GM20431 (cell line): ENCODE measurements around the gene GPR176.

Experiments
- in situ Hi-C: fragments of 300-500 bp; cut with MseI, MboI; formaldehyde crosslinking; loops from one replicate; pipeline ENCODE4 v1.15.0; 2020; ENCODE audit warnings: low sequenced_read_pairs; ENCODE audit not compliant: unreplicated experiment

The GPR176 gene, protein sequence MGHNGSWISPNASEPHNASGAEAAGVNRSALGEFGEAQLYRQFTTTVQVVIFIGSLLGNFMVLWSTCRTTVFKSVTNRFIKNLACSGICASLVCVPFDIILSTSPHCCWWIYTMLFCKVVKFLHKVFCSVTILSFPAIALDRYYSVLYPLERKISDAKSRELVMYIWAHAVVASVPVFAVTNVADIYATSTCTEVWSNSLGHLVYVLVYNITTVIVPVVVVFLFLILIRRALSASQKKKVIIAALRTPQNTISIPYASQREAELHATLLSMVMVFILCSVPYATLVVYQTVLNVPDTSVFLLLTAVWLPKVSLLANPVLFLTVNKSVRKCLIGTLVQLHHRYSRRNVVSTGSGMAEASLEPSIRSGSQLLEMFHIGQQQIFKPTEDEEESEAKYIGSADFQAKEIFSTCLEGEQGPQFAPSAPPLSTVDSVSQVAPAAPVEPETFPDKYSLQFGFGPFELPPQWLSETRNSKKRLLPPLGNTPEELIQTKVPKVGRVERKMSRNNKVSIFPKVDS

DNA sequence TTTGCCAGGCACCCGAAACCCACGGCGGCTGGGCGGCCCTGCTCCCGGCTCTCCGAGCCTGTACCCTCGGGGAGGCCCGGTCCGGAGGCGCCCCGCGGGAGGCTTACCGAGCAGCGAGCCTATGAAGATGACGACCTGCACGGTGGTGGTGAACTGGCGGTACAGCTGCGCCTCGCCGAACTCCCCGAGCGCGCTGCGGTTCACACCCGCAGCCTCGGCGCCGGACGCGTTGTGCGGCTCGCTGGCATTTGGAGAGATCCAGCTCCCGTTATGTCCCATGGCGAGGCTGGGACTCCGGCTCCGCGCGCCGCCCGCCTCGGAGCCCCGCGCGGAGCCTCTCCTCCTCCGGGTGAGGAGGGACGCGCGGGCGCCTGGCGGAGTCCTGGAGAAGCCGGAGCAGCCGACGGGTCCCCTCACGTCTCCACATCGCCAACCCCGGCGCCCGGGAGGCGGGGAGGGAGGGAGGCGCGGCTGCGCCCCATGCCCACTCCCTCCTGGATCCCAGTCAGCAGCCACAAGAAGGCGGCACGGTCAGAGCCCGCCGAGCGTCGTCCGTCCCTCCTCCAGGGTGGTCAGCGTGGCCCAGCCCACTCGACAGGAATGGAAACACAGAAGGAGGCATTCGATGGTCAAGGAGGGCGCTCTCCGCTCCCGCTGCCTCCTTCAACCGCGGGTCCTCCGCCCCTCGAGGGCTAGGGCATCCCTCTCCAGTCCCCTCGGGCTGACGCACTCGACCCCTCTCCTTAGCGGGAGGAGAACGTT lies at the start of gene GPR176:
TSS of gene GPR176 (minus strand) at position 519 of the 762 bp plus-strand sequence. CDS start at position 279, 240 bp downstream.
- in situ Hi-C loops, result no loop called here

DNA sequence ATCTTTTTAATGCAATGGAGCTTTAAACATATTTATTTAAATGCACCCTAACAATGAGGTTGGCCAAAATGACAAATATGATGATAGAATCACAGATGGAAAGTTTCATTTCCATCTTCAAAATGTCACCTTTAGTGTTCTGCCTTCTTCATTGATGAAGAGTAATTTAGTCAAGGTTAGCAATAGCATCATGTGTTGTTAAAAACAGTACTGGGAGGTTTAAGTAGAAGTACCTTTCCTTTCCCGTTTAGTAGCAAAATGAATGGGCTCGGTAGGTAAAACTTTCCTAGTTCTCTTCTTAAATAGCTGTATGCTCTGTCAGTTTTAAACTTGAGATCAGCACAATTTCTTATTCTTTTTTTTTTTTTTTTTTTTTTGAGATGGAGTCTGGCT lies 48.9 kb upstream of the GPR176 start:
- in situ Hi-C loops, result no loop called here

DNA sequence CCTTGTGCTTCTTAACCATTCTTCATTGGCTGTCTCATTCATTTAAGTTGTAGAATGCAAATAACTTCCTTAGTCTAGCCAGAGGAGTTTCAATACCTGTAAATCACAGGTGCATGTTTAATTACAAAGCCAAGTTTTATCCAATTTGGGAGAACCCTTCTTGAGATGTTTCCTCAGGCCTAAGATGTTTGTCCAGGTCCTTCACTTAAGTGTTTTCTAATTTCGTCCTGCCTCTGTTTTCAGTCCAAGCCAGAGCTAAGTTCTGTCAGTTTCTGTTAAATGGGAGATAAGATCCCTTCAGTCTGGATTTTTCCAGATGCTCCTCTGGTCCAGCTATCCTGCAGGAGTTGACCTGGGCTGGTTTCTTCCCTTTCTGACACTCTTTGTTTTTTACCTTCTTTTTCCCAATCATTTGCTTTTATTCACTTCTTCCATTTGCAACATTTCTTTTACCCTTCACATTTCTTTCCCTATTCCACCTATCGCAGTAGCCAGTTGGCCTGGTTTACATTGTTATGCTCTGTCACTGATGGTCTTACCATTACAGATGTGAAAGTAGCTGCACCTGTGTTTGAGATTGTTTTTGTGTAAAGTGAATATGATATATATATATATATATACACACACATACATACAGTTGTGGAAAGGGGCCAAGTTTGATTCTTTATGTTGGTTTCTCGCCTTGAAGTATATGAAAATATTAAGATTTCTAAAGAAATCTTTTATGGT lies 48.4 kb upstream of the GPR176 start:
- in situ Hi-C loops, result no loop called here

DNA sequence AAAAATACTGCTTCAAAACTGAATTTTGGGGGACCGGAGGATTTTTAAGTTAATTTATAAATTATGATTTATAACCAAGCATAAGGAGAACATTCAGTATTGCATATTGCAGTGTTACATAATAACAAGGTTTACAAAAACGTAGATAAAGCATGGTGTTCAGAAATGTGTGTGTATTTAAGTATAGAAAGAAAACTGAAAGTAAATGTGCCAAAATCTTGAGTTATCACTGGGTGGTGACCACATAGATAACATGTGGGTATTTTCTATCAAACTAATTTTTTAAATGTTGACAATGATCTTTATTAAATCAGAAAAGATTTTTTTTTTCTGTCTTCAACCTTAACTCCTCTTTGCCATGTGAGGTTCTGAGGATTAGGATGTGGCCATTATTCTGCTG lies 46.5 kb upstream of the GPR176 start:
- in situ Hi-C loops, result no loop called here

DNA sequence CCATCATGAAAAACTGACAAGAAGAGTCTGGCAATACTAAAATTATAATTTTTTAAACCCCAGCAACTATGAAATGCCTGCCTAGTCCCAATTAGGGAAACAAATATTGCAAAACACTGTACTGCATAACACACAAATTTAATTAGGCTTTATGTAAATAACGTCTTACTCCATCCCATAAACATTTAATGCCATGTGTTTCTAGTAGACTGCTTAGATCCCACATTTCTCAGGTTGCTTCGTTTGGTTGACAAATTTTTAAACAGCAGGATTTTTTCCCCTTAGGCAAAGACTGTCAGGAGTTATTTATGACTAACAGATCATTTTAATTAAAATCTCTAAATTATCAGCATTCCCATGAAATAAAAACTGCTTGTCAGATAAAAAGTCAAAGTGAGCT lies 43.7 kb upstream of the GPR176 start:
- in situ Hi-C loops, result no loop called here

DNA sequence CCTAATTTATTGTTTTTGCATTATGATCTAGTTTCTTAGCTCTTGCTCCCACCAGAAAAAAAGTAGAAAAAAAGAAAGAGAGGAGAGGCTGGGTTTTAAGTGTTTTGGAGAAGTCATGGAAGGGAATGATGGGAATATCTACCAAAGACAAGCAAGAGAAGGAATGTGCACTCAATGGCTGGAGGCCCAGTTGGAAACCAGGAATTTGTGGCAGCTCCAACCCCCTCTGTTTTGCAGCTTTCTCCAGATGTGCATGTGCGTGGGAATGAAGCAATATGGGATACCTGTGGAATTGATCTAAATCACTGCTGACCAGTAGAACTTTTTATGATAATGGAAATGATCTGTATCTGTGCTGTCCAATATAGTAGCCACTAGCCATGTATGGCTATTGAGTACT lies 41.0 kb upstream of the GPR176 start:
- in situ Hi-C loops, result no loop called here

DNA sequence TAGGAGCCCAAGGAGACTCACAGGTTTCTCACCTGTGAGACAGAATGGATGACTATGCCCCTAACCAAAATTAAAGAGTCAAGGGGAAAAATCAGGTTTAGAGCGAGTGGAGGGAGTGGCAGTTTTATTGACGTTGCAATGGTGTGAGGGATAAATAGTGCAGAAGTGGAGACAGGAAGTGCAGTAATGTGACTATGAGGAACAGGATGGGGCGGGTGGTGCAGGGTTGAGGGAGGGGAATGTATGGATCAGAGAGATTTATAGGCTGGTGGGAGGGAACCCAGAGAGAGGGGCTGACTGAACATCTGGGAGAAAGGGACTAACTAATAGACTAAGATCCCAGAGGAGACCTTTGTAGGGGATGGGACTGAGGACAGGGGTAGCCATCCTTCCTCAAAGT lies 40.3 kb upstream of the GPR176 start:
- in situ Hi-C loops, result no loop called here

DNA sequence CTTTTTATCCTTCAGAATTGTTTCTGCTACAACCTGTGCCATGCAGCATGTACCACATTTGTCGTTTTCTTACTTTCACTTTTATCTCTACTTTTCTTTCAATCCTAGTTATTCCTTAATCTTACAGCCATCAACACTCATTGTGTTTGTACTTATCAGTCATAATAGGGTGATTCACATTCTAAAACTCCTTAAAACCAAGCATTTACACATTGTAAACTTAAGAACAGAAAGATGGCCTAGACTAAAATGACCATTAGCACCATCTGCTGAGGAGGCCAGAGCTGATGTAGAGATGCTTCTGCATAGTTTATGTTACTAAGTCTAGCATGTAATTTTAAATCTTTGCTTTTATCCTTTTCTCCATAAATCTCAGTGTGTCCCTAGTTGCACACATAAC lies 39.3 kb upstream of the GPR176 start:
- in situ Hi-C loops, result no loop called here

DNA sequence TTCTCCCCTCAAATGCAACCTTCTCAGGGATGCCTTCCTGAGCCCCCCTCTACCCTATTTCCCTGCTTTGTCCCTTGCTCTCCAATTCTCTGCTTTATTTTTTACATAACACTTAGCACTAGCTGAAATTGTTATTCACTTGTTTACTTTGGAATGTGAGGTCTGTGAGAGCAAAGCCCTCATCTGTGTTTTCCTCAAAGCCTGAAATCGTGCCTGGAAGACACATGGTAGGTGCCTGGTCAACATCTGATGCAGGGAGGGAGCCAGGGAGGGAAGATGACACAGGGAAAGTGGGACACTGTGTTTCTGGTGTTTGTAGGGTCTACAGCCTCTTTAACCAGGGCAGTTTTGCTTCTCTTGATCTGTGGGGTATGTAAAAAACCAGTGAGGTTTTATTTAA lies 37.4 kb upstream of the GPR176 start:
- in situ Hi-C loops, result no loop called here

DNA sequence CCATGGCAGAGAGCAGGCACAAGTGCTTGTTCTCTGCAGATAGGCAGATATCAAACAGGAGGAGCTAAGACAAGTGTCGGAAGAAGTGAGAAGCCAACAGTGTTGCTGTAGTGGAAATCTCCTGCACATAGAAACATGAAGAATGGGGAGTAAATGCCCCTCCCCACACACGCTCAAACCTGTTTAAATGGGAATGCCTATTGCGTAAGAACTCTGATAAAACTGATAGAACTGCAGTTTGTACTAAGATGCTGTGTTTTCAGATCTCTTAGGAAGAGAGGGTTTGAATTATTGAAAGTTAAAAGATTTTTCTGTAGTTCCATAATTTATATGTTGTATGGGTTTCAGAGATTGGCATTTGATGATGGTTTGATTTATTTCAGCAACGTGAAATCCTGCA lies 33.5 kb upstream of the GPR176 start:
- in situ Hi-C loops, result no loop called here

DNA sequence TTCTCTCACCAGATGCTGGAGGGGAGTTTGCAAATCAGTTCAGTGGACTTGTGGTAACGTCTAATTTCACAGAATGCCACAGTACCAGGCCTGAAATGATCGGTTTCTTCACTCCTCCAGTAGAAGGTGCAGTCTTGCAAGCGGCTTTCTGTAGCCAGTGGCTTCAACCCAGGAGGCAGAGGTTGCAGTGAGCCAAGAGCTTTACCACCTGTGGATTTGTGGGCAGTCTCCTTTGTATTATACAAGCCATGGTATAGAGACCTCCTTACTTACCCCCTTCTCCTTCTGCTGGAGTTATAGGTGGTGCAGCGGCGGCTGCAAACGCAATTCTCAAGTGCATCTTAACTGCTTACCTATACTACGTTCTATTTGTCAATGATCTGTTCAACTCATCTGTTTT lies 31.5 kb upstream of the GPR176 start:
- in situ Hi-C loops, result no loop called here

DNA sequence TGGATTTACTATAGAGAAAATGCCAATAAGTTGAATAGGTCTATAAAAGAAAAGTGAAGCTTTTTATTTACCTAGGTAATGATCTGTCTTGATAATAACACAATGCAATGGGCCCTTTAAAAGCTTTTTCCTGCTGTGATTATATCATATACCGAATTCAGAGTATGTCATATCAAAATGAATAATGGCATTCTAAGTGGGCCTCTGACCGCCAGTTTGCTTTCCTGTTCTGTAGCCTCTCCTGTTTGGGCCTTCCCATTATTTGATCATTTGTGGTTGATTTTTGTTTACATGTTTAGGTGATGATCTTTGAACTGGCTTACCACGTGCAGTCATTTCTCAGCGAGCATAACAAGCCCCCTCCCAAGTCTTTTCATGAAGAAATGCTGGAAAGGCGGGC lies 28.8 kb upstream of the GPR176 start:
- in situ Hi-C loops, result no loop called here

DNA sequence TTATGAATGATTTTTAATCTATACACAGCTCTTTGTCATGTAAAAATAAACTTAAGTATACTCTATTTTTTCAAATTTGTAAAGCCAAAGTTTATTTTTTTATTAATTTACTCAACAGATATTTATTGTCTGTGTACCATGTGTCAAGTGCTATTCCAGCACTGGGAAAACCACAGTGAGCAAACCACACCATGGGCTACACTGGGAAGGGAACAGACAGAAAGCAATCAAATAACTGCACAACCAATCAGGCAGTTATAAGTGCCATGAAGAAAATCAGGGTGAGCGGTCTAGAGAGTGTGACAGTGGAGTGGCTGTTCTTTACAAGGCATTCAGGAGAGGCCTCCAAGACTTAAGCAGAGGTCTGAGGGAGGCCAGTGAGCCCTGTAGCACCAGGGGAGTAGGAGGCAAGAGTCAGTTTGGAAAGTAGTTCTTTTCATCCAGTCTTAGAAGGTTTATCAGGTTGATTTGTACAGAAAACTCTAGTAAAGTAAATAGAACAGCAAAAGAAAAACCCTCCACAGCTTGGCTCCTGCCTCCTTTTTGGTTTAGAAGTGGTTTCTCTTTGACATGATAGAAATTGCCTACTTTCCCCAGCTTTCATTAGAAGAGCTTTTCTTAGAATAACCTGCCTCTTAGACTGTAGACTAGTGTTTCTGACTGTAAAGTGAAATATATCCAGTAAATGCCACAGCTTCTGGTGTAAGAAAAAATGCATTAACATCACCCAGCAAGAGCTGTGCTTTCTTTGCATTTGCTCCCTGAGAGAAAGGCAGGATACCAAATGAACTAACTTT lies 27.5 kb upstream of the GPR176 start:
- in situ Hi-C loops, result no loop called here

DNA sequence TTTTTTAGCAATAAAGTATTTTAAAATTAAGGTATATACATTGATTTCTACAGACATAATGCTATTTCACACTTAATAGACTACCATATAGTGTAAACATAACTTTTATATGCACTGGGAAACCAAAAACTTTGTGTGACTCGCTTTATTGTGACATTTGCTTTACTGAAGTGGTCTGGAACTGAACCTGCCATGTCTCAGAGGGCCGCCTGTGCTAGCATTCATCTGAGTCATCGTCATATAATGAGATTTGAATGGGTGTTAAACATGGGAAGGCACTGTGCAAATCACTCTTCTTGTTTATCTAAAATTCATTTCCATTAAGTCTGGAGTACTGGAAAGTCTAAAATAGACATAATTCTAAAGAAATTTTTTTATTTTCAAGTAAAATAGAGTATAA lies 26.8 kb upstream of the GPR176 start:
- in situ Hi-C loops, result no loop called here

DNA sequence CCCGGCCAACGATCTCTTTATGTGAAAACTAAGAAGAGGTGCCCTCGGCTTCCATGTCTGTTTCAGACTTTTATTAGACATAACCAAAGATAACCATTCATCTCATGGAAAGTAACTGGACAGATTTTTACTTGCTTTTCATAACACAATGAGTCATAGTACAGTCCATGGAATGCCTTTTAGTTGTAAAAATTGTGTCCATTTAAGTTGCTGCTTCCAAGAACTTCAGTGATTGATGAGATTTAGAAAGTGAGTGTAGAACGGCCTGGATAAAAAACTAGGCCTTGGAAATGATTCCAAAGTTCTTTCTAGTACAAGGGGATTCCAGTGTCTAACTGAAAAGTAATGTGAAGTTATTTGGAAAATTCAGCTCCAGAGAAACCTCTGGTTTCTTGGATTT lies 24.7 kb upstream of the GPR176 start:
- in situ Hi-C loops, result no loop called here

DNA sequence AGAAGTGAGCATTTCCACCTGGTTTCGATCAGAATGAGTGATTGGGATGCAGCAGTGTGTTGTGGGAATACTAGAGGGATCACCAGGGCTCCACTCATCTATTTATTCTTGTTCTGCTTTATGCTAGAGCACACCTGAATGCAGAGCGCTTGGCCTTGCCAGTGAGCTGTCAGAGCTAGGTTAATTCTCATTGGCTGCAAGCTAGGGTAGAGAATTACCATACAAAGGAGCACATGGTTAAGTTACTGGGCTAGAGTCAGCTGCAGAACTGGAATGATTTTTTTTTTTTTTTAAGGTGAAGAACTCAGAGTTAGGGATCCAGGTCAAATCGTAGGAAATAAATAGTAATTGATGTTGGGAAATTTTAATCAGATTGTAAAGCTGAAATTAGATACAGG lies 22.7 kb upstream of the GPR176 start:
- in situ Hi-C loops, result no loop called here

DNA sequence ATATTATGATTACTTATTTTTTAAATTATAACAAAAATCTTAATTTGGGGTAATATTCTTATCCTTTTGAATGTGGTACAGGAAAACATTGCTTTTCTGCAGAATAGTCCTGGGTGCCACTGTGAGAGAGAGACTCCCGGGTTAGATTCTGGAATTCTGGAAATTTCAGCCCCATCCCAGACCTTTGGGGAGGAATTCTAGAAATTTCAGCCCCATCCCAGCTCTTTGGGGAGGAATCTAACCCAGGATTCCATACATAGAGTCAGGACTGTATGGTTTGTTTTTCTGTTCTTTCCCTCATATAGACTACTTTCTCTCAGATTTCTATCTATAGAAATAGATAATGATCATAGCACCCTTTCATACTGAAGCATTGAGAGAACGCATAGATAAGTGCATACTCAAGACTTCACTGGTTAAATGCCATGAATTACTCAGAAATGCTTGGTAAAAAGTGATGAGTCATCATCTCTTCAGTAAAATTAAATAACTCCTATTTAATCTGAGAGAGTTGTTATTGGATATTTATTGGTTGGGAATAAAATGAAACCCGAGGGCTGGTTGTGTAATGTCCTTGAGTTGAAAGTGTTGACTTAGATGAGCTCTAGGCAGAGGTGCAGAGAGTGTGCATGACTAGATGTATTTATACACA lies 22.2 kb upstream of the GPR176 start:
- in situ Hi-C loops, result no loop called here

DNA sequence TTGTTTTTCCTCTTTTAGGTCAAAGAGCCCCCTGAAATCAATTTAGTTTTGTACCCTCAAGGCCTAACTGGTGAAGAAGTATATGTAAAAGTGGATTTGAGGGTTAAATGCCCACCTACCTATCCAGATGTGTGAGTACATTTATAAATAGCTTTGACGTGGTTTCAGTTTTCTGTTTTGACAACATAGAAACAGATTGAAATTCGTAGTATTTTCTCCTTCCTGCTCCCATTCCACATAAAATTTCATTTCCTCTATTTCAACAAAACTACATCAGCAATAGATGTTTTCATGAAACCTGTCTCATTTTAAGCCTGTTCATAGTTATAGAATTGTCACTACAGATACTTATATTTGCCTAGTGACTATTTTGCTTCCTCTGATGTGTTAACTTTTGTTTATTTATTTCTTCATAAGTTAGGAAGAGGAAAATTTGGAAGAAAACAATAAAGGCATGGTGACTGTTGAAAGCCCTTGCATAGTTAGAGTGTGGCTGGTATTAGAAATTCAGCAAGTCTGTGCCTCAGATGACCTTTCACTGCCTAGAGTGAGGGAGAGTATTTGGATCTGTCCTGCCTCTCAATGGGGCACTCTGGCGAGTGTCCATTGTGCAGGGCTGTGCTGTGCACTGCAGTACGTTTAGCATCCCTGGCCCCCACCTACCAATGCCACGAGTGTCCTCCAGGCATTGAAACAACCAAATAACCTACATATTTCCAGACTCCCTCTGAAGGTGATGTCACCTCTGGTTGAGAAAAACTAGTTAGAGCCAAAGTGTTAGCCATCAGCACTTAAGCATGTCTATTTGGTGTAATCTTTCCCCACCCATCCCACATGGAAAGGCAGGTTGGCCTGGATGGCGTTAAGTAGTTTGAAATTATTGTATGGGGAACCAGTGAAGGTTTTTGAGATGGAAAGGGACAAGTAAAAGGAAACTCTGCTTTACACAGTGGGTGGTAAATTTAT lies 19.7 kb upstream of the GPR176 start:
- in situ Hi-C loops, result no loop called here
